DMS153 treated with DMSO at 0.1 percent for 48 hours (cell line): ENCODE results near the gene LTB4R2.

ENCODE experiments used
- DNase-seq: peaks from one replicate; lab custom pipeline; 2025; ENCODE audit not compliant: unreplicated experiment; lab: John Stamatoyannopoulos, UW

LTB4R2 gene, protein sequence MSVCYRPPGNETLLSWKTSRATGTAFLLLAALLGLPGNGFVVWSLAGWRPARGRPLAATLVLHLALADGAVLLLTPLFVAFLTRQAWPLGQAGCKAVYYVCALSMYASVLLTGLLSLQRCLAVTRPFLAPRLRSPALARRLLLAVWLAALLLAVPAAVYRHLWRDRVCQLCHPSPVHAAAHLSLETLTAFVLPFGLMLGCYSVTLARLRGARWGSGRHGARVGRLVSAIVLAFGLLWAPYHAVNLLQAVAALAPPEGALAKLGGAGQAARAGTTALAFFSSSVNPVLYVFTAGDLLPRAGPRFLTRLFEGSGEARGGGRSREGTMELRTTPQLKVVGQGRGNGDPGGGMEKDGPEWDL

DNA sequence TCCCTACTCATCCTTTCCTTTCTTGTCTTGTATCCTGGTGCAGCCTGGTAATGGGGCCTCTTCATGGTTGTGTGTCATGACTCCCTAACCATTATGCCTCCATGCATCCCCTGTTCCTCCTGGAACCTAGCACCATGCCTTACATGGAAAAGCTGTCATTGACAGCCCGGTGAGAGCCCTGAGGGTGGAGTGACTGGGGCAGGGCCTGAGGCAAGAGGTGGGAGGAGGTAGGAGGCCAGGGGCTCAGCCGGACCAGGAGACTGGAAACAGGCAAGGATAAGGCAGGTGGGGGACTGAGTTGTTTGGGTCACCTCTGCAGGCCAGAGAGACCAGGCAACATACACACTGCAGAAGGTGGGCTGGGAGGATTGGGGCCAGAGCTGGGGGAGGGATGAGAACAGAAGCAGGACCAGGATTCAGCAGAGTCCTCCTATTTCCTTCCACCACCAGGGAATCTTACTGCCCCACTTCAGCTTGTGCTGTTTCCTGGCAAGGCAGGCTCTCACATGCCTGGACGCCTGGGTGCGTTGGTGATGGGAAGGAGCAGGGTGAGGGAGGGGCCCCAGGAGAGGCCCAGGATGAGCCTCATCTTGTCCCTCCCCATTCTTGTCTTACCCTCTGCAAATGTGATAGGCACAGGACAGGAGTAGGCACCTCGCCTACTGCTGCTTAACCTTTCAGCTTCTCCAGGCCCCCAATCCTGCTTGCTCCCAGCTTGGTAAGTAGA lies at the start of gene LTB4R2:
LTB4R2 (plus strand) TSS at position 603 of the 727 bp plus-strand sequence. CDS start 525 bp downstream, outside the sequence.
- DNase-seq, result no peak

DNA sequence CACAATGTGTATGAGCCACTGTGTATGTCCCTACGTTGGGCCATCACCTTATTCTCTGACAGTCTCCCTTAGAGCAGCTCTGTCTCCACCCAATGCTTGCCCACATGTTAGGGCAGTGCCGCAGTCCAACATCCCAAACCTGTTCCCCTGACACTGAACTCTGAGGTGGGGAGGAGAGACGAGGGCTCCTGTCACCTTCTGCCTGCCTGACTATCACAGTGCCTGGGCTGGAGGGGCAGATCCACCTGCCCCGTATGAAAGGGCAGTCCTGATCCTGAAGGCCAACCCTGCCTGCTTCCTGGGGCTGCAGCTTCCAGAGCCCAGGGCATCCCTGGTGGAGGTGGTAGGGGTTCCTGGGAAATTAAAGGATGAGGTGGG lies 49.2 kb upstream of the LTB4R2 start:
- DNase-seq, result no peak

DNA sequence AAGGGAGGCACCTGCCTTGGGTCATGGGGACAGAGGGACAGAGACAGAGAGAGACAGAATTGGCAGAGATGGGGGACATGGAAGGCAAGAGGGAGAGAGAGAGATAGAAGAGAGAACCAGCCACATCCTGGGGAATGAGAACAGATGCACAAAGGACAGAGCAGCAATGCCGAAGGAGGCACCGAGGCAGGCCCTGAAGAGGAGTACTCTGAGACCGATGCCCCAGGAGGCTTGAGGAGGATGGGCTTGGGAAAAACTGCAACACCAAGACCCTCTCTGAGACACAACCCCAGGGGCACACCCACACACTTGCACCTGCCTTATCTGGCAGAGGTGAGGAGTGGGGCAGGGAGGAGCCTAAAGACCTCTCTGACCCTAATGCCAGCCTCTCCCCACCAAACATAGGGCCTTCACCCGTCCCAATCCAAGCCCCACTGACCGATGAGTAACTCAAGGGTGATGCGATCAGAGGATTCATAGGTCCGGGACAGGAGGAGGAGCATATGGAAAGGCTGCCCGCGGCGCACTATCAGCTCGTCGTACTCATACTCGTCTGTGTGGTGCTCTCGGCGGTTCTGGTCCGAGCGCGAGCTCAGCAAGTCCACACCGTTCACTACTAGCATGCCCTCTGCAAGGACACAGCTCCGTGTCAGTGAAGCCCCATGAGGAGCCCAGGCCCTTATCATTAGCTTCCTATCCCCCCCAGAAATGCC lies 48.5 kb upstream of the LTB4R2 start:
- DNase-seq, result no peak

DNA sequence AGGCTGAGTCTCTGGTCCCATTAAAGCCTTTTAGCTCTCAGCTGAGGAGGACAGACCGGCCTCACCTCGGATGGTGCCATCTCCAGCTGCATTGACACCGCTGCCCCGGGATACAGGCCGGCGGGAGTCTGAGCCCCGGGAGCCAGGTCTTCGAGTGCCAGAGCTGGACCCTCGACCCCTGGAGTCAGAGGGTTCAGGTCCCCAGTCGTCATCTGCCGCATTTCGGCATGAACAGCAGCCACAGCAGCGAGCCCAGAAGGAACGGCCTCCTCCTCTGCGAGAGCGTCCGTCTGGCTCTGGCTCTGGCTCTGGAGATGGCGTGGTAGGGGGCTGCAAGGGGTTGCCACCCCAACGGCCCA lies 48.0 kb upstream of the LTB4R2 start:
- DNase-seq, result no peak

DNA sequence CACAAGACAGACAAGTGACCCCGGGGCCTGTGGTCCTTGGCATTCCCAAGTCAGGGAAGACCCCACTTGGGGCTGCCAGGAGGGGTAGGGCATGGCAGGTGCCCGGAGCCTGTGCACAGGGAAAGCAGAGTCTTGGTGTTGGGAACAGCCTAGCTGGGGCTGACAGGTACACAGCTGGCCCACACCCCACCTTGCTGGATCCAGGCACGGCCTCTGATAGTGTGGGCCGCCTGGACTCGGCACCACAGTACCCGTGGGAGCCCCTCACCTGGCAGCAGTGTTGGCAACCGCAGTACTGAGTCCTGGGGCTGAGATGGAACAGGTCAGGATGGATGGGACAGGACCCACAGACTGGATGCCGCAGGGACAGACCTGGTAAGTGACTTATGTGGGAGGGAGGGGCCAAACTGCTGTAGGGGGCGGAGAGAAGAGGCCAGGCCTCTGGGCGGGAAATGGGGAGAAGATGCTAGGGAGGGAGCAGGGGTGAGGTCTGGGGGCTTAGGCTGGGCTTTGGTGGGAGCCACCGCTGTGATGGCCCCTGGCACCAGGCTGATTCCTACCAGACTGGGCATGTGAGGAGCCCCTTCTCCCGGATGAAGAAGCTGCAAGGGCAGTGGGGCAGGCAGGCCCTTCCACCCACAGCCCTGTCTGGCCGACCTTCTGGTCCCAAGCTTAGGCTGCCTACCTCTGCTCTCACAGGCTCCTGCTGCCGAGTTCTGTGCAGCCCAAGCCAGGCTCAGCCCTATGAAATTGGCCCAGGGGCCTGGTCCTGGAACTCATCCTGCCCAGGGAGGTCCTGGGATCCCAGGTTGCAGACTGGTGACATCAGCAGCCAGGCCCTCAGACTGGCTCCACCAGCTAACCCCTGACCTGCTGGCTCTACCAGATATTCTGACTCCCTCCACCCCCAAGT lies 46.9 kb upstream of the LTB4R2 start, which contains the start of gene TGM1:
TGM1 (minus strand) TSS at position 357 of the 913 bp plus-strand sequence. CDS start 825 bp downstream, outside the sequence.
- no peak for DNase-seq

DNA sequence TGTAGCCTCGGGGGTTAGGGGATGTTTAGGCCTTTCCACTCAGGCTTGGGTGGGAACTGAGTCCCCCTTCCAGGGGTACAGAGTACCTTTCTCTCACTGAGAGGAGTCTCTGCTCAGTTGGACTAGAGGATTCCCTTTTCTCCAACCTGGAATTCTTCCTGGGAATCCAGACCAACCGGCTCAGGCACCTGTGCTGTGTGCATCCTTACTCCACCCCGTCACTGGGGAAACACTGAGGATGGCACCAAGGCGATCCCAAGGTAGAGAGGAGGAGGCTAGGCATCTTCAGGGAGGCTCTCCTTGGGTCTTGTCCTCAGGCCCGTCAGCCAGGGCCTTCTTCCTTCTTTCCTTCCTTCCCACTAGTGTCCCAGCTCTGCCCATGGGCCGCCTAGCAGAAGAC lies 46.1 kb upstream of the LTB4R2 start:
- DNase-seq, result no peak

DNA sequence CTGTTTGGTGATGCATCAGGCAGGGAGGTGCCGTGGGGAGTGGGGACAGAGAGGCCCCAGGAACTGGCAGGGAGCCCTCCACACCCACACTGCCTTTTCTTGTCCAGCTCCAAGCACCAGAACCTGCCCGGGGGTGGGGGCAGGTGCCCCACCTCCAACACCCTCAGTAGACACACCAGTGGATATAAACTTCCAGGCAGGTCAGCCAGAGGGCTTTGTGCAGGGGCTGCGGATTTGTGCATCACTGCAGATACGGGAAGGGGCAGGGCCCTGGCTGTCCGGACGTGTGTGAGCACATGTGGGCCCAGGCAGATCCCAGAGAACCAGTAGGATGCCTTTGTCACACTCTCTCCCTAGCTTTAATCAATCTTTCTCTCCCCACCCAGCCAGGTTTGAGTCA lies 45.6 kb upstream of the LTB4R2 start:
- DNase-seq, result no peak

DNA sequence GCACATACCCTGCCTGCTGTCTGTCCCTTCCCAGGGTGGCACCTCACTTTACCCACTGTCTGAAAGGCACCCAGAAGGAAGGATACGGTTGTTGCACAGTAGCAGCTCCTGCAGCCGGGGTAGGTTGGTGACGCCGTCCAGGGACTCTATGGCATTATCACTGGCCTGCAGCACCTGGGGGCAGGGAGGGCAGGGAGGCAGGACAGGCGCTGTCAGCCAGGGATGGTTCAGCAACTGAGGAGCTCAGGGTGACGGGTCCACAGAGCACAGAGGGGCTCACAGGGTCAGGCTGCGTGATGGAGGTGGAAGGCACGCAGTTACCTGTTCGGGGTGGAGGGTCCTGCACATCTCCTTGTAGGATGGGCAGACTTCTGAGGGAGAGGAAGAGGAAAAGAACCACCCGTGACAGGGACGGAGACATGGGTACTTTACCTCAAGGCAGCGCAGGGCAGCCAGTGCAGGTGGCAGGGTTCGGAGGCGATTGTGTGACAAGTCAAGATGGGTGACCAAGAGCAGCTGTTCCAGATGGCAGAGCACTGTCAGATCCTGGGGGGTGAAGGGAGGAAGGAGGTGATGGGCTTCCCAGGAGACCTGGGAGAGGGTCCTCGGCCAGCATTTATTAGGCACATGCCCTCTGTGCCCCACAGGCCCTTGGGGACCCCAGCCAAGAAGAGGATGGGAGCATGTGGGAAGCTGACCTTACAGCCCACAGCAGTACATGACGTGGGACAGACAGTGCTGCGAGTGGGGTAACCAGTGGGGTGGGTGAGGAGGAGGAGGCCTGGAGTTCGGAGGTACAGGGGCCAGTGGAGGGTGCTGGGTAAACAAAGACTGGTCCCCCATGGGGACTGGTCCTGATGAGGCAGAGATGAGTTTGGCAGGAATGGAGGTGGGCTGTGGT lies 43.3 kb upstream of the LTB4R2 start:
- no peak for DNase-seq

DNA sequence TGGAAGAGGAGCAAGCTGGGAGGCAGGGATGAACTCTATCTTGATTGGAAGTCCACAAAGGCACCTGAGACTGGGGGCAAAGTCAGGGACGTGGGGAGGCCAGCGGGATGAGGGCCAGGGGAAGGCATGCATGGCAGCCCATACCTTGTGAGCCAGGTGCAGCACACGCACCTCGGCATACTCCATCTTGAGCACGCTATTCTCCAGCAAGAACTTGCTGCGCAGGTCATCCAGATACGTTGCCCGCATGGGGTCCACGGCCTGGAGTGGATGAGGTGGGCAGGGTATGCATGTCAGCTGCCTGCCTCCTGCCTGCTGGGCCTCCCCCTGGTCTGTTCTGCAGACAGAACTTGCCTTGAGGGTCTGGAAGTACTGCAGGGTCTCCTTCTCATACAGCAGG lies 42.4 kb upstream of the LTB4R2 start:
- DNase-seq, result no peak

DNA sequence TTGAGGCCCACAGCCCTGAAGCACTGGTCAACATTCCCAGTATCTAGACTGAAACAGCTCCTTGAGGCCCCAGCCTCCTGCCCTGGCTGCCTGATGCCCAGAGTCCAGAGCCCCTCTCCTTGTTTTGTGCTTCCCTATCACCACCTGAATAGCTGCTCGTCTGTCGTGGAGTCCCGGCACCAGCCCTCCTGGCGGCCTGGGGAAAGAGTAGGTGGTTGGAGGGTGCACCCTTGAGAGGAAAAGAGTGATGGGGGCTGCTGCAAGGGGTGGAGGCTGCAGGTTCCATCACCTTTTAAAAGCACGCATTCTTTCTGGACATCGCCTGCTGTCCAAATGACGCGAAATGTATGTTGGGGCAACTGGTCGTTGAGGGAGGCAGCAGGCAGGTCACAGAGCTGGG lies 41.7 kb upstream of the LTB4R2 start:
- no peak for DNase-seq

DNA sequence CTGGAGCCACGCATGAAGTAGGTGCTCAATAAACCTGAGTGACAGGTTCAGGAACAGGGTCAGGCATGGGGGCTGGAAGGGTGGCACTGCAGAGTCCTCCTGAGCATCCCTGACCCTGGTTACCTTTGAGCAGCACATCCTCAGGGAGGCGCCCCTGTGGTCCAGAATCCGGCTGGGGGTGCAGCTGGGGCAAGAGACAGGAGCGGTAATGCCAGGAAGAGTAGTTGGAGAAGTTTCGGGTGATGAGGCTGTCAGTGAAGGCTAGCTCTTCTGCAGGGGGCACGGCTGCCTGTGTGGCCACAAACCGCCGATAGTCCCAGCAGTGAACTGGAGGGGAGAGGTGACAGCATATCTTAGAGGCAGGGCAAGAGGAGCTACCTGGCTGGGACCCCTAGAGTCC lies 40.6 kb upstream of the LTB4R2 start:
- DNase-seq, result no peak

DNA sequence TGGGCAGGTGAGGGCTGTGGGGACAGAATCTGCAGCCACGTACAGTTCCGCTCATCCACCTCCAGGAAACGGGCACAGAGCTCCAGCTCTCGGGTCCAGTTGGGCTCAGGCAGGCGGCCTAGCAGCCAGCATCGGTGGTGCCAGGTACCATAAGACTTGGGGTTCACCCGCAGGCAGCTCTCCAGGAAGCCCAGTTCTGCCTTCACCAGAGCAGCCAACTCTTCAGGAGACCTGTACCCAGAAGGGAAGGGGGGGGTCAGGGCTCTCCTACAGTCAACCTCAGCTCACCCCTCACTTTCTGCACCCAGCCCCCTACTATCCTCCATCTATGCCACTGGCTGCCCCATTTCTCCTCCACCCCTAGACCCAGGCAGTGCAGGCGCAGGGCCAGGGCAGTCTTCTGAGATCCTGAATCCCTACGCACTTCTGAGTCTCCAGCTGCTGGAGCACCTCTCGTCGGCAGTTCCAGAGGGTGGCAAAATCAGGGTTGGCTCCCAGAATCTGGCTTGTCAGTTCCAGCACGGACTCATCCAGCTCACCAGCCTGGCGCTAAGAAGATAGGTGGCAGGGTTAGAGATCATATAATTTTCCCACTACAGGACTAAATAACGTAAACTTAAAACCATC lies 39.9 kb upstream of the LTB4R2 start:
- DNase-seq, result no peak

DNA sequence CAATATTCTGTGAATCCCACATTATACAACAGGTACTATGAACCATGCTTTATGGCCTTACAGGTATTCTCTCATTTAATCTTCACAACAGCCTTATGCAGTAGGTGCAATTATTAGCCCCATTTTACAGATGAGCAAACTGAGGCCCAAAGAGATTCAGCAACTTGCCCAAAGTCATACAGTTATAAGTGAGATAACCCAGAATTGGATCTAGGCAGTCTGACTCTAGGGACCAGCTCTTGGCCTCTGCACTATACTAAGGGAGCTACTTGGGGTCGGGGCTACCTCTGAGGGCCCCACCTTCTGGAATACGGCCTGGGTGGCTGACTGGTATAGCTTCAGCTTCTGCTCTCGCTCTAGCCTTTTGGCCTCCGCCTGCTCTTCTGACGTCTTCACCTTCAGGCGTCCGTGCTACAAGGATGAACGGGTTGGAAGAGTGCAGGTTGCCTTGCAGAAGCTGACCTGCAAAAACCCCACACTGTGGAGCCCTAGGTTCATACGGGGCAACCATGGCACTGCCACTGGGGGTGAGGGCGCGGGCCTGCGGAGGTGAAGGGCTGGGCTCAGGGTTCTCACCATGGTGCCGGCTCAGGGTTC lies 39.3 kb upstream of the LTB4R2 start:
- DNase-seq, result no peak

DNA sequence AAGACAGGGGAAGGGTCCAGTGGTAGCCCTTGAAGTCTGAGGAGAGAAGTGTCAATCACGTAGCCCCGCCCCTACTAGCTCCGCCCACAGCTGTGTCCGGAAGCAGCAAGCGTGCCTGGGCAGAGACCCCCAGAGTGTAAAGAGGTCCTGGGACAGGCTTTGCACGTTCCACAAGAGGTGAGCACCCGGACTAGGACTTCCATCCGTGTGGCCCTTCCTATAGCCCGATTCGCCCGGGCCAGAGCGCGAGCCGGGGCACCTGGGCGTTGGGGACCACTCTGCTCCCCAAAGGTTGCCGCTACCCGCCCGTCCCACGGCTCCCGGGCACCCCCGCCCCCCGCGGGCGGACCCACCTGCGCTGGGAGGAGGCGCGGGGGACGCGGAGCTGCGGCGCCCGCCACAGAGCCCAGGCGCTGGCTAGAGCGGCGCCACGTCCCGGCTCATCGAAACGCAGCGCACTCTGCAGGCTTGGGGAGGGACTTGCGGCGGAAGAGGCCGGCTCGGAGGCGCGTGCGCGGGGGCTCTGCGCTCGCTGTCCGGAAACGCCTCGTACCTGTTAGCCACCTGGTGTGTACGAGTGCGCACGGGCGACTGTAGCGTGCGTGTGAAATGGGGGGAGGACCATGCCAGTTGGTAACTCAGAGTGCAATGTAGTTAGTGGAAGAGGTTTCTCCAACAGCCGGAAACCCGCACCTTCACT lies 38.7 kb upstream of the LTB4R2 start, which contains the start of gene RABGGTA:
RABGGTA (minus strand) TSS at position 464 of the 700 bp plus-strand sequence. CDS start 482 bp downstream, outside the sequence.
- DNase-seq, result peak; percentile 72

DNA sequence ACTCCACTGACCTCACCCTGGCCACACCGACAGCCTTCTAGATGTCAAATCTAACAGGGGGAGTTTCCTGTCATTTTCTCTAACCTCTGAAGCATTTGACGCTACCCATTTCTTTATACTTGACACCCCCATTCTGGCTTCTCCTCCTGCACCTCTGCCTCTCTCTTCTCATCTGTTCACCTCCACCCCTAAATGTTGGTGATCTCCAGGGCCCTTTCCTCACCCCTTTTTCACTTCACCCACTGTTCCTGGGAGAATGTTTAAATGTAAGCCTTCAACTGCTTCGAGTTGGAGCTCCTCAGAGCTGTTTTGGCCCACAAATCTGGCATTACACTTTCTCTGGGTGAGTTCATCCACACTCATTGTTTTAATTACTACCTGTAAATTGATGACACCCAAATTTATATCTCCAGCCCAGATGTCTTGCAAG lies 38.1 kb upstream of the LTB4R2 start:
- DNase-seq, result no peak

DNA sequence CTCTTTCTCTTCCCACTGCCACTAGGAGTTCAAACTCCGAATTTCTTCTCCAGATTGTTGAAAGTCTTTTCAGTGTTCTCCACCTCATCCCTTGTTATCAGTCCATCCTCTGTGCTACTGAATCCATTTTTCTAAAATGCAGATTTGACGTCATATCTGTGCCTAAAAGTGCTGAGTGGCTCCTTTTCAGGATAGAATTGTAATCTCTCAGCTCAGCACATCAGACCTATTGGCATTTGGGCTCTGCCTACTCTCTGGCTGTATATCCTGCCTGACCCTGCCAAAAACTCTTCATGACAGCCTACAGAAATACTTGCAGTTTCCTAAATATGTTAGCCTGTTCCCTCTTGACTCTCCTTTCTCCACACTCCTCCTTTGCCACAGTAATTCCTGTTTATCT lies 37.5 kb upstream of the LTB4R2 start:
- no peak for DNase-seq

DNA sequence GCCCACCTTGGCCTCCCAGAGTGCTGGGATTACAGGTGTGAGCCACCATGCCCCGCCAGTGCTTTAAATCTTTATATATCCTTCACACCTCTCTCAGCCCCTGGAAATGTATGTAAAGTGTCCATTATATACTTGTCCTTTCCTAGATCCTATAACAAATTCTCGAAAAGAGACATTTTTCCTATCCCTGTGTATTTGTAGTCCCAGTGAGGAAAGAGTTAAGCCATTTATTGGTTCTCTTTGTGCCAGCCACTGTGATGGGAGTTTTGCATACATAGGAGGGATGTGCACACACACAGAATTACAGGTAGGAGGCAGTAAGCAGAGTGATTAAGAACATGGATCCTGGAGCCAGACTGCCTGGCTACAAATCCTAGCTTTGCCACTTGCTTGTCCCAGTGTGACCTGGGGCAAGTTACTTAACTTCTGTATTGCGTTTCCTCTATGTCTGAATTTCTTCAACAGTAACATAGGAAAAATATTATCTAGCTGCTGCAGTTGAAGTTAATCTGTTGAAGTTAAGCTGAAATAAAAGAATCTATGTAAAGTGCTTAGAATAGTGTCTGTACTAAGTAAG lies 36.4 kb upstream of the LTB4R2 start:
- no peak for DNase-seq

DNA sequence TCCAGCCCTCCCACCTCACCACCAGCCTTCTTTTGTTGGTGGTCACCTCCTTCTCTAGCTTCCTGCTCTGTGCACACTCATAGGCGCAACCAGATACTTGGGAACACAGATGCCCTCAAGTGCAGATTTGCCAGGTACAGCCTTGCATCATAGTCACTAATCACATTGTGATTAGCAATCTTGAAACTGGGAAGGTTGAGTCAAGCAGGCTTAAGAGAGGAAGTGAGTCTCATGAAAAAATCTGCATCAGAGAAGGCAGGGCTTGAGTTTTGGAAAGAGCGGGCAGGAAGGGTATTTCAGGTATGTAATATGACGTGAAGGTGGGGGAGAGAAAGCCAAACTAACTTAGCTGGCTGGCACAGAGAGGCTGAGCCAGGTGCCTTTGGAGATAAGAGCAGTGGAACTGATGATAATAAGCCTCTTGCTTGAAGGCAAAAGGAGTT lies 35.8 kb upstream of the LTB4R2 start:
- DNase-seq, result no peak
